ENCODE results near the gene DYNAP.

The DYNAP gene

DNA sequence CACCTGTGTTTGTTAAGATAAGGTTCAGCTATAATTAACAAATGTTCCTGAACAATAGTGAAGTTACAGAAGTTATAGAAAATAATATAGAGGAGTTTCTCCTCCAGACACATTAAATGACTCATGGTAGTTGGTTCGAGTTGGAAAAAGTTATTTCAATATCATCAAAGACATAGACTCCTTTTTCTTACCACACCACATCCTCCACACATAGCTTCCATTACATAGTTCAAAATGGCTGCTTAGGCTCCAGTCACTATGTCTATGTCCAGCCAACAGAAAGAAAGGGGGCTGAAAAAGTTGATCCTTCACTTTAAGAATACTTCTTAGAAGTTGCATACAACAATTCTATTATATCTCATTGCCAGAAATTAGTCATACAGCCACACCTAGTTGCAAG, 50.7 kb downstream of the DYNAP start:
- DNase-seq: no peak

DNA sequence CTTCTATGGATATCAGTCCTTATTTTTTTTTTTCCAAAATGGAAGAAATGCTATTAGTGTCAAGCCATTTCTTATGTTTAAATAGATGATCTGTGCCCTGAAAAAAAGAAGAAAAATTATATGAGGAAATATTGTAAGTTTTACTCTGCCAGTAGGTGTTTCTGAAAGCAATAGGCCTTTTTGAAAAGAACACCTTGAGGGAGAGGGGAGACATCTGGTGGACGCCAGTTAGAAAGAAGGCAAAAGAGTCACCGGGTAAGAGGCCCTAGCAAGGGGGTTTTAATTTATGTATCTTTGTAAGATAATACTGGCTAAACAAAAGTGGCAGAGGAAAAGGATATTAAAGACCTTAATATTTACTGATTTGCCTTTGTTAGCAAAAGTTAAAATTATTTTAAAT, 56.1 kb downstream of the DYNAP start:
- DNase-seq: peak; percentile 3 to 88 (median 60)
